GM19467 (cell line): ENCODE results near the gene APOBEC3F.
A peak's percentile ranks its signal among the peaks of the same experiment; 100 is the strongest.
"Not testable (repeated sequence)": the region's sequence is repeated elsewhere in the genome, so short reads cannot be mapped to it uniquely, and the experiment has no call there.

ENCODE experiments used
- ATAC-seq: cut with Tn5 transposase; IDR thresholded peaks from one replicate; pipeline ENCODE4 v1.9.1; 2021; ENCODE audit warnings: mild to moderate bottlenecking, moderate library complexity; ENCODE audit not compliant: unreplicated experiment

The APOBEC3F gene

DNA sequence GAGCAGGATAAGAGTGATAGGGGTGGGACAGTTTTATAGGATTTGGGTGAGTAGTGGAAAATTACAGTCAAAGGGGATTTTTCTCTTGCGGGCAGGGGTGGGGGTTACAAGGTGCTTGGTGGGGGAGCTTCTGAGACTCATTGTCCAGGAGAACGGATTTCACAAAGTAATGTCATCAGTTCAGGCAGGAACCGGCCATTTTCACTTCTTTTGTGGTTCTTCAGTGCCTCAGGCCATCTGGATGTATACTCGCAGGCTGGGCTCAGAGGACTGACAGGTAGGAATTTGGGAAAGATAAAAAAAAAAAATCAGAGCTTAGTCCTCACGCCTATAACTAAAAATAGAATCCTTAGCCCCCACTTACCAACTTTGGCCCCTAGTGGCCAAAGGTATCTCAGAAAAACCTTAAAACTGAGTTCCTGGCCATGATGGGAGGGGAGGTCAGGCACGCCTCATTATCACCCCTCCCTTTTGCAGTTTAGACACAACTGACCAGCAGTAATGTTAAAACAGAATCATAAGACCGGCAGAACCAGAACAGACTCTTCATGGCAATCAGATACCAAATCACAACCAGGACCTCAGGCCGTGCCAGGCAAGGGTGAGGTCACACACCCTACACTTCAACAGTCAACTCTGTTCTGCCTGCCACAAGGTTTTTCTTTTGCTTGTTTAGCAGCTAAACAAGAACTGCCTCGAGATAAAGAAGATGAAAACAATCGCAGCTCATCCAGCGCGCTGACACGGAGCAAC lies 27.5 kb downstream of the APOBEC3F start:
- ATAC-seq = no peak

GRCh38 chr22:39070186-39070585 lies 29.5 kb downstream of the APOBEC3F start:
- ATAC-seq = no peak

DNA sequence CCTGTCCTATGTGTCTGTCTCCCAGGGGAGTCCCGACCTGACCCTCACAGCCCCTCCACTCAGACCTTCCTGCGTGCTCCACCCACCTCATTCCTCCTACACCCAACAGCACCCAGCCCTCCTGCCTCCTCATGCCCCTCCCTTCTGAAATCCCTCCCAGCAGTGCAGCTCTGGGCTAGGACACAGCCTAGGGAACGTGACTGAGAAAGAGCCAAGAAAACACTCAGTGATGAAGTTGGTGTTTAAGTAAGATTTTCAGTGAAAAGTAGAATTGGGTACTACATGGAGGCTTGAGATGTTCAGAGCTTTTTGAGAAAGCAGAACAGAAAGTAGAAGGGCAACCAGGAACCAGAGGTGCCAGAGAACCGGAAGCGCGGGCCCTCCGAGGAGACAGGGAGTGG lies 31.9 kb downstream of the APOBEC3F start:
- not testable (repeated sequence) for ATAC-seq

- ATAC-seq = no peak
Observed at GRCh38 chr22:39073981-39074380, 33.3 kb downstream of the APOBEC3F start.

GRCh38 chr22:39076155-39077025 lies 35.7 kb downstream of the APOBEC3F start:
- not testable (repeated sequence) for ATAC-seq

DNA sequence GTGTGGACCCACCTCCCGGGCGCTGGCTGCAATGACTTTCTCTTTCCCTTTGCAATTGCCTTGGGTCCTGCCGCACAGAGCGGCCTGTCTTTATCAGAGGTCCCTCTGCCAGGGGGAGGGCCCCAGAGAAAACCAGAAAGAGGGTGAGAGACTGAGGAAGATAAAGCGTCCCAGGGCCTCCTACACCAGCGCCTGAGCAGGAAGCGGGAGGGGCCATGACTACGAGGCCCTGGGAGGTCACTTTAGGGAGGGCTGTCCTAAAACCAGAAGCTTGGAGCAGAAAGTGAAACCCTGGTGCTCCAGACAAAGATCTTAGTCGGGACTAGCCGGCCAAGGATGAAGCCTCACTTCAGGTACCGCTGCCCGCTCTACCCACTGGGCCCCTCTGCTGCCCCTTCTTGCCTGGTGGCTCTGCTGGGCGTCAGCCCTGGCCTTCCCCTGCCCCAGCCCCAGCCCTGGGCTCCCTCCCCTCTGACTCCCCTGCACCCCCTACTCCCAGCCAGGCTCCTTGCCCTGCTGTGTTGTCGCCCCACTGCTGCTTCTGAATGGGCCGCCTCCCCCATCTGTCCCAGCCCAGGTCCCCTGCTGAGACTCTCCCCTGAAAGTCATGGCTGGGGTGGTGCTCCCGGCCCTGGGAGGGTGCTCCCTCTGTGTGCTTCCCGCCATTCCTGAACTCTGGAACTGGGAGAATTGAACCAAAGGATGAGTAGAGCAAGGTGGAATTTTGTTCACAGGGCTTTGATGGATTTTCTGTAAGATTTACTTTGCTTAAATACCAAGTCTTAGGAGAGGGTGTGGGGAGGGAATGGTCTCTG lies 36.6 kb downstream of the APOBEC3F start, which contains the start of gene APOBEC3G:
APOBEC3G (plus strand) TSS at position 250 of the 815 bp plus-strand sequence; CDS start at position 337, 87 bp downstream.
- peak; percentile 70 for ATAC-seq

DNA sequence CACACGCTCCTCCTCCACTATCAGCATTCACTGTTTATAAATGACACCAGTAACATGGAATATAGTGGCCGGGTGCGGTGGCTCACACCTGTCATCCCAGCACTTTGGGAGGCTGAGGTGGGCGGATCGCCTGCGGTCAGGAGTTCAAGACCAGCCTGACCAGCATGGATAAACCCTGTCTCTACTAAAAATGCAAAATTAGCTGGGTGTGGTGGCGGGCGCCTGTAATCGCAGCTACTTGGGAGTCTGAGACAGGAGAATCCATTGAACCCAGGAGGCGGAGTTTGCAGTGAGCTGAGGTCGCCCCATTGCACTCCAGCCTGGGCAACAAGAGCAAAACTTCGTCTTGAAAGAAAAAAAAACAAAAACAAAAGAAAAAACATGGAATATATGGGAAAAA lies 37.2 kb downstream of the APOBEC3F start:
- not testable (repeated sequence) for ATAC-seq

DNA sequence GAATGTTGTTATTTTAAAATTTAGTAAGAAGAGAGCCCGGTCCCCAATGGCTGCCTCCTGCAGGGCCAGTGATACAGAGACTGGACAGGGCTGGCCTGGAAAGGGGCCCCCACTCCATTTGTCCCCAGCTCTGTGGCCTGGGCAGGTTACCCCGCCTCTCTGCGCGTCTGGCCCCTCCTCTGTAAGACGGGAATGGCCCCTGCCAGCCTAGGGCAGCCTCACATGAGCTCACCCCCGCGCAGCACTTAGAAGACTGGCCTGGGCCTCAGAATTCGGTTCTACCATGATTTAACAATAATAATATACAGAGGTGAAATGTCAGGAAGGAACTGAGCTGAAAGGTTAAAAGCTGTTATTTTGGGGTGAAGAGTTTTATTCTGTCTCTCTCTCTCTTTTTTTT lies 37.7 kb downstream of the APOBEC3F start:
- no peak for ATAC-seq

GRCh38 chr22:39079054-39079637 lies 38.5 kb downstream of the APOBEC3F start:
- ATAC-seq = not testable (repeated sequence)

DNA sequence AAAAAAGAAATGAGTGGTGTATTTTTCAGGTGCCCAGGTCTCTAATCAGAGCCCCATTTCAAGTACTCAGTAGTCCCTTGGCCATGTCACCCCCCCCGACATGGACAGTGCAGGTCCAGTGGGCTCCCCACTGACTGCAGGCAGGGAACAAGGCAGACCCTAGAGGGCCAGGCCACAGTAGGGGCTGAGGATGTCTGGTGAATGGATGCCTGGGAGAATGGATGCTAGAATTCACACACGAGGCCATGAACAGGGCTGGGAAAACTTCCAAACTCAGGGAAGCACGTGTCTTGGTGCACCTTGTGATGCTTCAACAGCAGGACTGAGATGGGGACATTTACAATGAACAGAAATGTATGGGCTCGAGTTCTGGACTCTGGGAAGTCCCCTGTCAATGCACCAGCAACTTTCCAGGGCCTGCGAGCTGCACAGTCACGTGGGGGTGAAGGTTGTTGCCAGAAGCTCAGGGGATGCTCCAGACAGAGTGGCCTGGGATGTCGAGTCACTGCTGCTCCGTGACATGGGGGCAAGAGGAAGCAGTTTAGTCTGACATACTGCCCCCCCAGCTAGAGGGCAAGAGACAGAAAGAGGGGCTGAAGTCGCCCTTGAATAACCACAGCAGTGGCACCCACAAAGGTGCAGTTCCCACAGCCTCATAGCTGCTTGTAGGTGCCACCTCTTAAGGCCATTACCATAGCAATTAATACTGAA lies 39.5 kb downstream of the APOBEC3F start:
- no peak for ATAC-seq

DNA sequence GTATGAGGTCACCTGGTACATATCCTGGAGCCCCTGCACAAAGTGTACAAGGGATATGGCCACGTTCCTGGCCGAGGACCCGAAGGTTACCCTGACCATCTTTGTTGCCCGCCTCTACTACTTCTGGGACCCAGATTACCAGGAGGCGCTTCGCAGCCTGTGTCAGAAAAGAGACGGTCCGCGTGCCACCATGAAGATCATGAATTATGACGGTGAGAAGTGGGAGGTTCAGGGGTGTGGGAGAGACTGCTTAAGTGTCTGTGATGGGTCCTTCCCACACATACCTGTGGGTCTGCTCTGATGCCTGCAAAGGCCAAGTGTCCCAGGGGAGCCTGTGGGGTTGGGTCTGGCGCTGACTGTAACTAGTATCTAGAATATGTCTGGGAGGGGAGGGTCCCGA lies 40.4 kb downstream of the APOBEC3F start:
- no peak for ATAC-seq

DNA sequence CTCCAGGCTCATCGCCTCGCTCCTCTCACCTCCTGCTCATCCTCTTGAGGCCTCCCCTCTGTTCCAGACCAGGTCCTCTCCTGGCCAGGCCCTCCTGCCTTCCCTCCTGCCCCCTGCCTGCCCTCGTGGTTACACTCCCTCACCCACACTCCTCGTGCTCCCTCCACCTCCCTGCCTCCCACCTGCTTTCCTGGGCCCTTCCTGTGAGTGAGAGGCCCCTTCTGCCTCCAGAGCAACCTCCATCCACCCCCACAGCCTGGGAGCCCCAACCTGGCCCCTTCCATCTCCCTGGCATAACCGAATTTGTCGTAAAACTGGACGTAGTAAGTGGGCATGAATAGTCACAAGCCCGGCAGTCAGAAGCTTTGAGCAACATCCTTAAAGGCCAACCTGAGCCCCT lies 40.9 kb downstream of the APOBEC3F start:
- ATAC-seq = no peak

GRCh38 chr22:39083212-39084165 lies 42.8 kb downstream of the APOBEC3F start:
- ATAC-seq = no peak

DNA sequence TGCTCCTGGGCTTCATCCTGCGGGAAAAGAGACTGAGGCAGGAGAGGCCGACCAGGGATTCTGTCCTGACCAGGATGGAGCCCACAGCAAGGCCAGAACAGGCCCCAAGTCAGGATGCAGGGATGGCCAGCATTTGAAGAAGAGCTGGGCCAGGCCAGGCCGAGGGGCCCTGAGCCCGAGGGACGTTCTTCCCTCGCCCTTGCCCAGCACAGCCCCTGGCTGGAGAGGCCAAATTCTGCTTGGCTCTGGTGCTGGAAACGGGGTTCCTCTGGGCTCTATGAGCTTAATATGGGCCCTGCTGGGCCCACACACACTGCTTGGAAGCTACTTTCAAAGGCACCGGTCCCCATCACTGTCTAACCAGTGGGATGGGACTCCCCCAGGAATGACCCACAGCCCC lies 44.0 kb downstream of the APOBEC3F start:
- no peak for ATAC-seq

DNA sequence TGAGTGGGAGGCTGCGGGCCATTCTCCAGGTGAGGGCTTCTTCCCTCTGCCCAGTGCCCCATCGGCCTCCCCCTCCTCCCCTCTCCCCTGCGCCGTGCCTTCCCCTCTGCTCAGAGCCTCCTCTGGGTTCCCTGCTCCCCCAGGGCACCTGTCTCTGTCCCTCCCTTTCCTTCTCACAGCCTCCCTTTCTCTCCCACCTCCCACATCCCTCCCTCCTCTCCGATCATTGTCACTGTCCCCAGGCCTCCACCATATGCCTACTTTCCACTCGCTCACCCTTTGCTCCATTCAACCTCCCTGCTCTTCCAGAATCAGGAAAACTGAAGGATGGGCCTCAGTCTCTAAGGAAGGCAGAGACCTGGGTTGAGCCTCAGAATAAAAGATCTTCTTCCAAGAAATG lies 46.4 kb downstream of the APOBEC3F start:
- no peak for ATAC-seq

DNA sequence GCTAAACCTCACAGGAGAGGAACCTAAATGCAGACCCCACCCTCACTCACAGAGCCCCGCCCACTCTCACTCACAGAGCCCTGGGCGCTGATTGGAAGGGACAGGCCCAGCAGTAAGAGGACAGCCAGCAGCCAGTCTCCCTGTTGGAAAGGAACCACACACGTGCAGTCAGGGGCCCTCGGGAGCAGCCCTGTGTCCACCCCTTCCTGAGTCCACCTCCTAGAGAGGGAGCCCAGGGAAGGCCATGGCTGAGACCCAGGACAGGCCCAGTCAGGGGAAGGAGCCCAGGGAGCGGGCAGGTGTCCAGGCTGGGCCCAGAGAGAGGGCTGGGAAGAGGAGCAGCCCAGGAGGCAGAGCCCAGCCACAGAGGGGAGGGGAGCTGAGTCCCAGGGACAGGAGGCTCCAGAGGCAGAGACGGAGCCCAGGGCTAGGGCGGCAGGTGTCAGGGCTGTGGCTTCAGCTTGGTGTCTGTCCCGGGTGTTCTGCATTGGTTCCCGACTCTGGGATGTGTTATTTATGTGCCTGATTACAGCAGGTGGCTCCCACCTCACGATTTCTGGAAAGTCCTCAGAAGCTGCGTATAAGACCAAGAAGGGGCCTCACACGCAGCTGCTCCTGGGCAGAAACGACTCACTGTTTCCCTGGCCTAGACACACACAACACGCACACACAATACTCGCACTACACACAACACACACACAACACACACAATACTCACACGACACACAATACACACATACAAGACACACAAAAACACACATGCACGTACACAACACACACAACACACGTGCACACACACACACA lies 47.4 kb downstream of the APOBEC3F start:
- ATAC-seq = no peak

- no peak for ATAC-seq
Observed at GRCh38 chr22:39088685-39089032, 48.0 kb downstream of the APOBEC3F start.

DNA sequence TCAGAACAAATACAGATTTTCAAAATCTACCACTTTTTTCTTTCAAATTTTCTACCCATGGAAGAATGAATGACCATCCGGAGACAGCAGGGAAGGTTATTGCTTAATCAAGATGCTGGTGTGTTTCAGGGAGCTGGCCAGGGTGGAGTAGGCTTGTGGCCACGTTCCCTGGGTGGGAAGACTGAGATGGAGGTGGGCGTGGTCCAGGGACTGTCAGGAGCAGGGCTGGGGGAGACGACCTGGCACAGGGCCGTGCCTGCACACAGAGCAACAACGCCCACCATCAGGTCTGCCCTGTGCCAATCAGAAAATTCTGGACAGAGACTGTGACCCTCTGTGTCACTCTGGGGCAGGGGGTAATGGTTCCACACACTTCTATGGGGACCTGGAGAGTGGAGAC lies 49.3 kb downstream of the APOBEC3F start:
- no peak for ATAC-seq
